GM19025 (cell line): ENCODE results near the gene COL13A1.

Experiments
- ATAC-seq: cut with Tn5 transposase; IDR thresholded peaks from one replicate; pipeline ENCODE4 v1.9.1; 2021; ENCODE audit warnings: mild to moderate bottlenecking, low read depth, moderate library complexity; ENCODE audit not compliant: unreplicated experiment

COL13A1 gene

DNA sequence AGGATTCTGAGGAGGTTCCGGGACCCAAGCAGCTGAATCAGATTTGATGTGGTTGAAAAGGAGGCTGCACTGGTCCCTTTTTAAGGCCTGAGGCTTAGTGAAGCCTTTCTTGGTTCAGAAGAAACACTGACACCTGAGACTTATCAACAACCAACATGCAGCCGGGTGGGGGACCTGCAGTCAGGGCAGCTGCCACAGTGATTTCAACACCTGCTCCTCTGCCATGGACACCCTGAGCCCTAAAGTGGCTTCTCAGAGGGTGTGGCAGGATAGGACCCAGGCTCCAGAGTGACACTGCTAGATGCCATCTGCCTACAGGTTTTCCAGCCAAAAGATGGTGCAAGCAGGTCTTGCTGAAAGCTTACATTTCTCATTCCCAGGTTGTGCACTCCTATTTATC is 99.3 kb downstream of the COL13A1 start:
- no peak for ATAC-seq

DNA sequence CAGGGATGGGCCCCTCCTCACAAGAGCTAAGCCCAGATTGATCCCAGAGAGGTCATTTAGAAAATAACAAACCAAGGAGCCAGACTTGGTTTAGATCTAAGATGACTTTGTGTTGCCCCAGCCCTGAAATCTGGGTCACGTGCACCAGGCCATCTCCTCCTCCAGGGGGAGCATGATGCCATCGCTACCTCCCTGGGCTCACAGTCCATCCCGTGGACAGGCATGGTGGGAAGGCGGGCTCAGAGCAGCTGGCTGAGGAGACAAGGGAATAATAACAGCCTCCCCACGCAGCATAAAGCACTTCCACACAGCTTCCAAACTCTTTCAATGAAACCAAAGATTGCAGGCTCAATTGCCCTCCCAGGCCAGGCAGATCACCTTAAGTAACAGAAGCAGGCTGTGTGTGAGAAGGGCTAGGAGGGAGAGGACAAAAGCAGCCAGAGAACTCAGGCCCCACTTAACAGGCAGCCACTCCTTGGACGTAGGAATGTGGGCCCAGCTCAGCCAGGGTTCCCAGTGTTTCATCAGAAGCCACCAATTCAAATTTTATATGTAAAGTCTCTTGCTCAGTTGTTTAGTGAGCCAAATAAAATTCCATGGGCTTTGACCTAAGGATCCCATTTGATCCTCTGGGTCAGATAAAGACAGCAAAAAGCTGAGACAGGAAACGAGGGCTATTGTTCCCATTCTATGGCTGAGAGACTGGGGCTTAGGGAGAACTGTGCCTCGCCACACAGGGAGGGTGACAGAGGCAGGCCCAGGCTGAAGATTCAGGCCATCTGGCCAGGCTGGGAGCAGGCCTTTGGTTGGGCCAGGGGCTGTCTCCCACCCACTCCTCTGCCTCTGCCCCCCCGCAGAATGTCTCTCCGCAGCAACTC is 100.2 kb downstream of the COL13A1 start:
- no peak for ATAC-seq

- ATAC-seq: no peak
These were observed 101.3 kb downstream of the COL13A1 start for GRCh38 chr10:69902835-69903535.

DNA sequence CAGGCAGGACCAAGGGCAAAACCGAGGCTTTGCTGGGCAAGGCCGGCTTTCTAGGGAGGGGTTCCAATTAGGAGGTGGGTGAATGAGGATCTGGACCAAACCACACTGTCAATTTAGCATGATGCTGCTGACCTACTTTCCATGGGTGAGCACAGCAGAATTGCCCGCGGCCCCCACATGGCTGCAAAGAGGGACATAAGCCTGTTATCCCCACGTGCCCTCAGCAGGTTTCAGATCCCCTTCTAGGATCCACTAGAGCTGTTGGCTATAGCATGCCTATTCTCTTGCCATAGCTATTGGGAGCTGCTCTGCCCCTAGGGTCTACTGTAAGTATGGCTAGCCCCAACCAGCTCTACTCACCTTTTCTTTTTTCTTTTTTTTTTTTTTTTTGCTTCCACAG is 102.8 kb downstream of the COL13A1 start:
- no peak for ATAC-seq

GRCh38 chr10:69906425-69906824 is 104.7 kb downstream of the COL13A1 start:
- no peak for ATAC-seq

- ATAC-seq: no peak
These were observed 105.8 kb downstream of the COL13A1 start for GRCh38 chr10:69907517-69907916.

DNA sequence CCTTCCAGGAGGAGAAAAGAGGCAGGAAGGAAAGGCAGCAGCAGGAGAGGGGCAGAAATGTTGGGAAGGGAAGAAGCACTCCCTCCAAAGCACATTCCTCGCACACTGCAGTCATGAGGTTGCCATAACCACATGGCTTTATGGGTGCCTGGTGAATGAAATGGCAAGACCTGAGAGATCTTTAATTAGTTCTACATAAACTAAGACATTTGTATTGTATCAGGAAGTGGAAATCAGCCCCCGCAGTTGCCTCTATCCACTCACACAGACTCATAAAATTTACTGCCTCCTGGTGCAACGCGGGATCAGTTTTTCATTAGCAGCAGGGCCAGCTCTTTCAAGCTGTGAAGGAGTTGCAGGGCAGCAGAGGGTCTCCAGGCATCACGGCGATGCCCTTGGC is 106.4 kb downstream of the COL13A1 start:
- ATAC-seq: no peak

DNA sequence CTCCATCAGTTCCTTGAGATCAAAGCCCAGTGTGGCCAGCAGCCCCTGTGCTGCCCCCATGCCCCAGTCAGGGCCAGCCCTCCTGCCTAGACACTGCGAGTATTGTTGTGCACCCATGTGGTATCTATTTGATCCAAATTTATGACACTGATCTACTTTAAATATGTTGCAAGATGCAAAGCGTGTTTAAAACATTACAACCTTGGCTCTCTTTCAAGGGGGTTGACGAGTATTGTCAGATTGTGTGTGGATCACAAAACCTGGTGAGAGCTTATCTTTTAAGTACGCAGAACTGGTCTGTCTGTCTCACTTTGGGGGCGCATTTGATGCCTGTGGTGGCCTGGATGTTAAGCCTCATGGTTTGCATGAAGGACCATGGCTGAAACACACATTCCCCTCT is 108.9 kb downstream of the COL13A1 start:
- no peak for ATAC-seq

DNA sequence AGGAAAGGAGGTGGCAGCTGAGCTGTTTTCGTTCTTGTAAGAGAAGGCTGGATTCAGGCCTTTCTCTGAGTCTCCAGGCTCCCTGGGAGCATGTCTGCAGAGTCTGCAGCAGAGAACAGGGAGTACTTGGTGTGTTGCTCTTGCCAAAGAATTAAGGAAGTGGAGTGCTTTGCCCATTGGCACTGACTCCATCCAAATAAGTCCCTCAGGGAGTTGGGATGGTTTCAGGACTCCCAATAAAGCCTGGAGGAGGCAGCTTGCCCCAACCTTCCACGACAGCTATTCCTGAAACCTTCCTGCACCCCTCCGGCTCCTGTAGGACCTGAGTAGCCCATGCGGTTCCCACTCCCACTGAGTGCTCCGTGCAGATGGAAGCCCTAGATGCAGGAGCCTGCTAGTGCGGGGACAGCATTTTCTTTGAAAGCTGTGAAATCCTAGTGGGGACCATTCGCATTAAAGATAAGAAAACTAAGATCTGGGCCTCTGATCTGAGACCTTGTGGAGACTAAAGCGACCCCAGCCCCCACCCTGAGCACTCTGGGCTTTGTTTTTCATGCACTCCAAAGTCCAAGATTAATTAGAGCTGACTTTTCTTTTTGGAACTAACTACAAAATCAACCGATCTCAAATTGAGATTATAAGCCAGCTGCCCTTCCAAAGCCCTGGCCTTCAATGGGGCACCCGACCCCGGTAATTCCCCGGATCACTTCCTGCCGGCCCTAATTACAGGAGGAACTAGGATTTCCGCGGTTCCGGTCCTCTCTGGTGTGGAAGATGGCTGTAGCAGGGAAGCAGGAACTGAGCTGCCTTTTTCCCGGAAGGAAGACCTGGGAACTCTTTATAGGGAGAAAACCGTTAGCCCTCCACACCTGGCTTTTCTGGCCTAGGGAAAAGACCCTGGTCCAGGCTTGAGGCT is 110.2 kb downstream of the COL13A1 start:
- no peak for ATAC-seq

DNA sequence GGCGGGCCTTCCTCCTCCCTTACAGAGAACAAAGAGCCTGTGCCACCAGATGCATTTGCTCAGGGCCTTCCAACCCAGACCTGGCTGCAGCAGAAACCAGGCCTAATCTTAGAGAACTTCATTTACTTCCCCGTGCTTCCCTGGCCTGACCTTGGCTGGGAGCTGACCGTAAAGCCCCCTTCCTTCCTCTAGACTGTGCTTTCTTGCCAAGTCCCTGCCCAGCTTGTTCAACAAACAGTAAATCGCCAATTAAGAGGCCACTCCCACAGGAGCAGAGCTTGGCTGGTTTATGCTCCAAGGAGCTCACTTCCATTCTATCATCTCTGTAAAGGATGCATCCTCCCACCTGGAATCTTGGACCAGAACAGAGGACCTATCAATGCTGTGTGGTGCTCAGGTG is 110.9 kb downstream of the COL13A1 start:
- ATAC-seq: no peak

DNA sequence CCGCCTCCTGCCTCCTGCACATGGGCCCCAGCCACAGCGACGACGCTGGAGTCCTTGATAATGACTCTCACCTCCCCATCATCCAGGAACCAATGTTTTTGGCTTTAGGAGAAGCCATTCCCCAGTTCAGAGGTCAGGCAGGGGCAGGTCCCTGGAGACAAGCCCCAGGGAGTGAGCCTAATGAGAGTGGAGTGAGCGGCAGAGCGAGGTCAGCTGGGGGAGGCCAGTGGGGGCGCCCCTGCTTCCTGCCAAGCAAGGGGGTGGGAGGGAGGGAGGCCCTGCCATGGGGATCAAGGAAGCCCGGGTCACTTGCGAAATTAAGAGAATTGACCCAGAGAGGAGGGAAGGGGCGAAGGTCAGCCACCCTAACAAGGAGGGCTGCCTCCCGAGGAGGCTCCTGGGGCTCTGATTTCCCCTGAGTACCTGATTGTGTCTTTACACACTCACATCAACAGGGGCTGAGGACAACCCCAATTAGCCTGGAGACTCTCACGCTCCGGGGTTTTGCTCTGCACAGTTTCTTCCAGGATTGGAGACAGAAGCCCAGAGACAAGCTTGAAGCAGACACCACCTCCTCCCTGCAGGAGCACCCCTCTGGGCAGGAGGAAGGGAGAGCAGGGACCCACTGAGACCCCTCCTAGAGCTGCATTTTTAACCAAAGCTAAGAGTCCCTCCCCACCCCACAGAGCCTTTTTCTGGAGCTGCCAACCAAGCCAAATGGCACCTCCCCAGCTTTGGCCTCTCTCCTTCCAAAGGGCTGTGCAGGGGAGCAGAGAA is 112.1 kb downstream of the COL13A1 start:
- ATAC-seq: no peak

- ATAC-seq: no peak
These were observed 112.9 kb downstream of the COL13A1 start for GRCh38 chr10:69914398-69915214.

DNA sequence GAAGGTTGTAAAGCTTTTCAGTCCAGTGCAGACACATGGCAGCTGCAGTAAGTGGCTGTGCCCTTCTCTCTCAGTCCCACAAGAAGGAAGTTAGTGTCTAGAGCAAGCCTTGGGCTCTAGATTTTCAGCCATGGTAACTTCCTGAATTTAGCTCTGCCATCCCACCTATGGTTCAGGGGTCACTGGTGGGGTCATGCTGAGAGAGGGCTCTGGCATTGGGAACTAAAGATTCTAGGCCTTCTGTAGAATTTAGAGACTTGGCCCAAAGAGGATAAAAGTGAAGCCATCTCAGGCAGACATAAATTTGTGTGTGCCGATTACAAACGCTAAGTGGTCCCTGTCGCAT is 113.5 kb downstream of the COL13A1 start:
- no peak for ATAC-seq

- no peak for ATAC-seq
These were observed 114.4 kb downstream of the COL13A1 start for GRCh38 chr10:69916118-69916517.

GRCh38 chr10:69918036-69918435 is 116.3 kb downstream of the COL13A1 start:
- no peak for ATAC-seq

GRCh38 chr10:69919250-69919649 is 117.5 kb downstream of the COL13A1 start:
- no peak for ATAC-seq

GRCh38 chr10:69925111-69925510 is 123.4 kb downstream of the COL13A1 start:
- ATAC-seq: no peak

DNA sequence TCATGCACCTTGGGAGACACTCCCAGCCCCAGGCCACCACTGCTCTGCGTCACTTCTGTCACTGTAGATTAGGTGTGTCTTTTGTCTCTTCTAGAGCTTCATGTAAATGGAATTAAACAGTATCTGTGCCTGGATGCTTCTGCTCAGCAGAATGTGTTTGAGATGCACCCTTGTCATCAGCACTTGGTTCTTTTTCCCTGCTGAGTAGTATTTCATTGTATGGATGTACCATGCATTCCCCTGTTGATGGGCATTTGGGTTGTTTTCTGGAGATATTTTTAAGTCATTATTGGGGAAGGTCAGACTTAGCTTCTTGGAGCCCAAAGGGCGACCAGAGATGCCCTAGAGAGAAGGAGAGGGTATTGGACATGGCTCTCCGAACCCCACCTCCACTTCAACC is 126.6 kb downstream of the COL13A1 start:
- no peak for ATAC-seq

- ATAC-seq: no peak
These were observed 127.9 kb downstream of the COL13A1 start for GRCh38 chr10:69929575-69929974.
